Measurements from ENCODE around the gene ANKRD10. TPM values are rescaled to one million over a fixed set of nuclear protein-coding genes. Genes with fewer than 3 reads are reported as not detected.

Gene ANKRD10
- total and polyA plus RNA-seq, 2 experiments from 2014 or later = 250 to 277 TPM

GRCh38 chr13:110920038-110920437 lies 5.2 kb upstream of the ANKRD10 start:
- no peak overlapping the region for H2AFZ ChIP-seq
- 0 out of 2 replicates have a peak, but pooled peaks cover 7% of the 10 kb centered on the region for H3K9me2 ChIP-seq (ENCODE audit: insufficient read depth)
- peaks cover 35% of the 10 kb centered on the region for H3K4me1 Mint-ChIP-seq
- no peak overlapping the region; the same call in 2 of the 3 replicates for H3K4me3 Mint-ChIP-seq
- H3K36me3 ChIP-seq (ENCODE audit: insufficient read depth) = no peaks in the 10 kb centered on the region
- peaks cover 32% of the 10 kb centered on the region for H3K4me1 ChIP-seq (ENCODE audit: insufficient read depth)
- H3K27ac ChIP-seq (ENCODE audit: low read depth) = no peak overlapping the region
- no peak overlapping the region for H3K4me2 ChIP-seq
- H3K36me3 Mint-ChIP-seq (ENCODE audit: low read depth) = no peaks in the 10 kb centered on the region
- 0 out of 2 replicates have a peak overlapping the region, but pooled peaks have one; percentile 19 for H3K27ac Mint-ChIP-seq
- TF ChIP-seq, protein P1, sequence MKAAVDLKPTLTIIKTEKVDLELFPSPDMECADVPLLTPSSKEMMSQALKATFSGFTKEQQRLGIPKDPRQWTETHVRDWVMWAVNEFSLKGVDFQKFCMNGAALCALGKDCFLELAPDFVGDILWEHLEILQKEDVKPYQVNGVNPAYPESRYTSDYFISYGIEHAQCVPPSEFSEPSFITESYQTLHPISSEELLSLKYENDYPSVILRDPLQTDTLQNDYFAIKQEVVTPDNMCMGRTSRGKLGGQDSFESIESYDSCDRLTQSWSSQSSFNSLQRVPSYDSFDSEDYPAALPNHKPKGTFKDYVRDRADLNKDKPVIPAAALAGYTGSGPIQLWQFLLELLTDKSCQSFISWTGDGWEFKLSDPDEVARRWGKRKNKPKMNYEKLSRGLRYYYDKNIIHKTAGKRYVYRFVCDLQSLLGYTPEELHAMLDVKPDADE (IDR thresholded peaks at IDR 0.05) = no peak
- no peak for TF ChIP-seq ZNF114 (CRISPR knock-in tag; IDR thresholded peaks at IDR 0.05)
- TF ChIP-seq EZH2phosphoT487 (IDR thresholded peaks at IDR 0.05; ENCODE audit: unreplicated experiment) = no peak
- TF ChIP-seq JUNB (IDR thresholded peaks at IDR 0.05; ENCODE audit: unreplicated experiment) = no peak
- no peak for TF ChIP-seq EZH2 (IDR thresholded peaks at IDR 0.05; ENCODE audit: low read depth, unreplicated experiment)
- no peak for TF ChIP-seq REST (IDR thresholded peaks at IDR 0.05; ENCODE audit: unreplicated experiment)
- TF ChIP-seq NANOG (IDR thresholded peaks at IDR 0.05; ENCODE audit: borderline replicate concordance) = no peak
- TF ChIP-seq POLR2AphosphoS5 (IDR thresholded peaks at IDR 0.05; ENCODE audit: low read depth) = no peak
- TF ChIP-seq STAT1 (IDR thresholded peaks at IDR 0.05; ENCODE audit: unreplicated experiment) = no peak
- TF ChIP-seq ZNF462 (CRISPR knock-in tag; IDR thresholded peaks at IDR 0.05) = no peak
- TF ChIP-seq CREB1 (CRISPR knock-in tag; IDR thresholded peaks at IDR 0.05; ENCODE audit: low read depth) = no peak
- TF ChIP-seq, protein P2, sequence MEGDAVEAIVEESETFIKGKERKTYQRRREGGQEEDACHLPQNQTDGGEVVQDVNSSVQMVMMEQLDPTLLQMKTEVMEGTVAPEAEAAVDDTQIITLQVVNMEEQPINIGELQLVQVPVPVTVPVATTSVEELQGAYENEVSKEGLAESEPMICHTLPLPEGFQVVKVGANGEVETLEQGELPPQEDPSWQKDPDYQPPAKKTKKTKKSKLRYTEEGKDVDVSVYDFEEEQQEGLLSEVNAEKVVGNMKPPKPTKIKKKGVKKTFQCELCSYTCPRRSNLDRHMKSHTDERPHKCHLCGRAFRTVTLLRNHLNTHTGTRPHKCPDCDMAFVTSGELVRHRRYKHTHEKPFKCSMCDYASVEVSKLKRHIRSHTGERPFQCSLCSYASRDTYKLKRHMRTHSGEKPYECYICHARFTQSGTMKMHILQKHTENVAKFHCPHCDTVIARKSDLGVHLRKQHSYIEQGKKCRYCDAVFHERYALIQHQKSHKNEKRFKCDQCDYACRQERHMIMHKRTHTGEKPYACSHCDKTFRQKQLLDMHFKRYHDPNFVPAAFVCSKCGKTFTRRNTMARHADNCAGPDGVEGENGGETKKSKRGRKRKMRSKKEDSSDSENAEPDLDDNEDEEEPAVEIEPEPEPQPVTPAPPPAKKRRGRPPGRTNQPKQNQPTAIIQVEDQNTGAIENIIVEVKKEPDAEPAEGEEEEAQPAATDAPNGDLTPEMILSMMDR (conservative IDR thresholded peaks at IDR 0.05; ENCODE audit: low read depth in 2 of 2) = no peak
- TF ChIP-seq ZNF331 (CRISPR knock-in tag; IDR thresholded peaks at IDR 0.05; ENCODE audit: low read depth) = no peak
- 0 out of 2 replicates have a peak, but pooled peaks cover 5% of the 10 kb centered on the region for H3F3A ChIP-seq (replicated peaks; ENCODE audit: low read depth)
- no peak overlapping the region for H3K4me3 ChIP-seq
- ATAC-seq = no peak
- peaks cover 5% of the 10 kb centered on the region for H3K27me3 Mint-ChIP-seq (ENCODE audit: insufficient read depth, low read depth, poor library complexity)
- no peaks in the 10 kb centered on the region for H4K20me1 ChIP-seq (replicated peaks; ENCODE audit: insufficient read depth)
- H3K9me3 Mint-ChIP-seq = no peaks in the 10 kb centered on the region
- H3K79me2 ChIP-seq (replicated peaks; ENCODE audit: insufficient read depth) = peaks cover 13% of the 10 kb centered on the region
- no peaks in the 10 kb centered on the region for H3K27me3 ChIP-seq (ENCODE audit: insufficient read depth)
- DNase-seq (ENCODE audit: low spot score) = no peak
